Heart left ventricle (tissue), 13 donors: ENCODE results near the gene LRRC41.

Experiments
- POLR2A ChIP-seq, 2 donors: fragments of 450-650 bp; IDR thresholded peaks; one replicate each; pipeline ENCODE4 v1.6.1; 2017; ENCODE audit warnings: antibody characterized with exemption in 2 of 2, mild to moderate bottlenecking in 2 of 2, moderate library complexity in 2 of 2
- TF ChIP-seq, protein P1 (sequence below), 12 donors: fragments of 200-600 bp; sonication (generic) in 4 of 12; IDR thresholded peaks; one replicate each; pipeline versions ENCODE4 v1.5.0 to v1.8.0; 2018 to 2022; ENCODE audit warnings: antibody characterized with exemption in 12 of 12, mild to moderate bottlenecking in 5 of 12
- donor health status: ischemic (EF 13 %, LVEDD 7.1; RV severe dilation, severe dysfunction).
- donor health status: DM: no; HTN: yes; CAD: no.
- donor health status: DM: no; HTN: no; CAD: no.
- donor health status: ischemic (EF 25% LVEDD 6.9; RV normal size, moderate dysfunction).
- donor health status: ischemic (EF 25% LVEDD 5.7; RV mildly dilated, moderate dysfunction).
- donor health status: ischemic (EF 35%, LVEDD 5.7; RV mildly dilated, moderate dysfunction).
- donor health status: nonischemic (EF 11% LVEDD 7.7; RV severe dilation, severe dysfunction).
- donor health status: DM: yes; HTN: yes; CAD: no.
- donor health status: PGD.
- donor health status: ischemic (EF 29% LVEDD 5.4; RV normal size, mild dysfunction).
- donor health status: nonischemic (EF 23%, LVEDD 6.1; RV moderate dilation, normal function).

DNA sequence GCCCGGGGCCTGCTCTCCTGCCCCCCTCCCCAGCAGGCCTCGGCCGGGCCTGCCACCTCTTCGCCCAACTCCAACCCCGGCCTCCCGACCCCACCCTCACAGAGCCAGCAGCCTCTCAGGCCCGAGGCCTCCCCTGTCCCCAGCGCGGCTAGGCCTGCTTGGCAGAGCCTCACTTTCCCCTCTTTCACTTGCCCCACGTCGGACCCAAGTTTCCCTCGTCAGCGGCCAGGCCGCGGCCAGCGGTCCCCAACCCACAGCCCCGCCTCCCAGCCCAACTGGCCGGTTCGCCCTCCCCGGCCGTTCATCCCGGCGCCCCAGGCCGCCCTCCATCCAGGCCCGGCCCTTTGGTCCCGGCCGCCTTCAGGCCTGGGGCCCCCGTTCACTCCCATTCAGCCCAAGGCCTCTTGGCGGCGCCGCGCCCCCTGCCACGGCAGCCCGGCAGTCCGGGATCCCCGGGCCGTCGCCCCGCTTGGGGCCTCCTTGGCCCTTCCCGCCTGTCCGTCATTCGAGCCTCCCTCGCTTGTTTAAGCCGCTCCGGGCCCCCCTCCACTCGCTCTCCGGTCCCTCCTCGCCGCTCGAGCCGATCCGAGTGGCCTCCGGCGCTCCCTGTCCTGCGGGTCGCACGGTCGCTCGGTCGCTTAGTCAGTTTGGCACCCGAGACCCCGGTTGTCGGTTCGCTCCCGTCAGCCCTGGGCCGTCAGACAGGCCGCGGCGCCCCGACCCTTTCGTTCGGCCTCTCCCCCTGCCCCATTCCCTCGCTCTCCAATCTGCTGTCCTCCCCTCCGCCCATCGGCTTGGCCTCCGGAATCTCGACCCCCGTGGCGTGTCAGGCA, 1.4 kb downstream of the LRRC41 start:
- TF ChIP-seq, protein P1, sequence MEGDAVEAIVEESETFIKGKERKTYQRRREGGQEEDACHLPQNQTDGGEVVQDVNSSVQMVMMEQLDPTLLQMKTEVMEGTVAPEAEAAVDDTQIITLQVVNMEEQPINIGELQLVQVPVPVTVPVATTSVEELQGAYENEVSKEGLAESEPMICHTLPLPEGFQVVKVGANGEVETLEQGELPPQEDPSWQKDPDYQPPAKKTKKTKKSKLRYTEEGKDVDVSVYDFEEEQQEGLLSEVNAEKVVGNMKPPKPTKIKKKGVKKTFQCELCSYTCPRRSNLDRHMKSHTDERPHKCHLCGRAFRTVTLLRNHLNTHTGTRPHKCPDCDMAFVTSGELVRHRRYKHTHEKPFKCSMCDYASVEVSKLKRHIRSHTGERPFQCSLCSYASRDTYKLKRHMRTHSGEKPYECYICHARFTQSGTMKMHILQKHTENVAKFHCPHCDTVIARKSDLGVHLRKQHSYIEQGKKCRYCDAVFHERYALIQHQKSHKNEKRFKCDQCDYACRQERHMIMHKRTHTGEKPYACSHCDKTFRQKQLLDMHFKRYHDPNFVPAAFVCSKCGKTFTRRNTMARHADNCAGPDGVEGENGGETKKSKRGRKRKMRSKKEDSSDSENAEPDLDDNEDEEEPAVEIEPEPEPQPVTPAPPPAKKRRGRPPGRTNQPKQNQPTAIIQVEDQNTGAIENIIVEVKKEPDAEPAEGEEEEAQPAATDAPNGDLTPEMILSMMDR (IDR thresholded peaks at IDR 0.05): peak in 5 of 12 donors; percentile 22 to 38 (median 30)
- no peak for TF ChIP-seq POLR2A (IDR thresholded peaks at IDR 0.05)
